Activated CD4-positive, CD25-positive, alpha-beta regulatory T cell treated with anti-CD3 and anti-CD28 coated beads, Interleukin-2, amount 50 U/mL, for 16 hours (primary cell): ENCODE results near the gene ABCA1.

Experiments
- DNase-seq: peaks from one replicate; pipeline ENCODE4 v3.0.0-alpha.2; 2020; ENCODE audit warnings: low read depth, low spot score

The ABCA1 gene

DNA sequence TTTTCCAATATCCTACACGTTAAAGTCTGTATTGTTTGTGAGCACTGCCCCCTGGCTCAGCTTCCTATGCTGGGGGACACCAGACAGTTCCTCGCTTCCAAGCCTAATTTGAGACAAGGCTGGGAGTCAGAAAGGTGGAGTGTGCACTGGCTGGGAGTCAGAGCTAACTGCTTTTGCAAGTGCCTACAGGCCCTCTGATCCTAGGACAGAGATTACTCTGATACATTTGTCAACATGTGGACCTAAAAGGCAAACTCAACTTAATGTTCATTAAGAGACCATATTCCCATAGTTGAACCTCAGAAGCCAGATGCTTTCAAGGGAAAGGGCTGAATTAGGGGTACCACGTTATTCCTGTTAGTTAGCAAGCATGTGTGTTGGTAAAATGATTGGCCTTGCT, 83.2 kb downstream of the ABCA1 start:
- DNase-seq, result no peak

- DNase-seq, result no peak
Measured at GRCh38 chr9:104843644-104844240, 84.2 kb downstream of the ABCA1 start.

DNA sequence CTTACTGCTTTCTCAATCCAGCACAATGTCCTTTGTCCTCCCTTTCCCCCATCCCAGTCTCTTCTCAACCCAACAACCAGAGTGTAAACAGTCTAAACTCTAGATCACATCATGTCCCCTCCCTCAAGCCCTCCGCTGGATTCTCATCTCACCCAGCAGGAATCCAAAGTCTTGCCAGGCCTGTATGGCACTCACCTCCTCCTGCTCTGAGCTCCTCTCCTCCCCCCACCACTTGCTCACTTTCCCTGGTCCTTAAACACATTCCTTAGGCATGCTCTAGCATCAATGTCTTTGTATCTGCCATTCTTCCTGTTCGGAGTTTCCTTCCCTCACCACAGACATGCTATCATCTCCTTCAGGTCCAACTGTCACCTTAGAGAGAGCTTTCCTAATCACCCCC, 85.3 kb downstream of the ABCA1 start:
- no peak for DNase-seq

GRCh38 chr9:104841601-104842141, 86.3 kb downstream of the ABCA1 start:
- no peak for DNase-seq

DNA sequence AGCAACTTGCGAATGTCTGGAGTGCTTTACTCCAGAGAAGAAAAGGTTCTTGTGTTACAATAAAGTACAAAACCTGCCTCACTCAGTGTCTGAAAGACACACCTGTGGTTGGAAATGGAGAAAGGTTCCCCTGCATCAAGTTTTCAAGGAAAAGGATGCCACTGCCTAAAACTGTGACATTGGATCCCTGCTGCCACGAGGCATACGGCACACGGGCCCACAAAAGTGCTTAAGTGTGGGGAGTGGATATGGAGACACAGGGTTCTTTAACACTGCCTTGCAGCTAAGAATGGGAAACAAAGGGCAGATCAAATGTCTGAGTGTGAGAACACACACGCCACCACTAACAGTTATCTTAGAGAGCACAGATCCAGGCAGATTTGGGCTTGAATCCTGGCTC, 89.0 kb downstream of the ABCA1 start:
- DNase-seq, result no peak

GRCh38 chr9:104836767-104837166, 91.2 kb downstream of the ABCA1 start:
- no peak for DNase-seq

GRCh38 chr9:104836235-104836634, 91.7 kb downstream of the ABCA1 start:
- DNase-seq, result no peak

DNA sequence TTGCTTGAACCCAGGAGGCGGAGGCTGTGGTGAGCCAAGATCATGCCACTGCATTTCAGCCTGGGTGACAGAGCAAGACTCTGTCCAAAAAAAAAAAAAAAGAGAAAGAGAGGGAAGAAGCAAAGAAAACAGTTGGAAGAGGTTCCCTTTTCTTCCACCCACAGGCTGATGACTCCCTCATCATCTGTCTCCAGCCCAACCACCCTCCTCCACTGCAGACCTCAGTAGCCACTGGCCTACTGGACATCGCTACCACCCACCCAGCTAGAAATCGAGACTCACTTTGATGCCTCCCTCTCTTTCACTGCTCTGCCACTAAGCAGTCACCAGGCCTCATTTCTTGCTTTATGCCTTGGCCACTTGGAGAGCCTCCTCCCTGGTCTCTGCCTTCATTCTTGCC, 92.8 kb downstream of the ABCA1 start:
- no peak for DNase-seq

GRCh38 chr9:104833696-104834095, 94.3 kb downstream of the ABCA1 start:
- no peak for DNase-seq

GRCh38 chr9:104831681-104832080, 96.3 kb downstream of the ABCA1 start:
- DNase-seq, result no peak

GRCh38 chr9:104826911-104827310, 101.0 kb downstream of the ABCA1 start:
- DNase-seq, result no peak

GRCh38 chr9:104826079-104826775, 101.7 kb downstream of the ABCA1 start:
- DNase-seq, result no peak

- DNase-seq, result no peak
Measured at GRCh38 chr9:104820336-104820735, 107.6 kb downstream of the ABCA1 start.

- no peak for DNase-seq
Measured at GRCh38 chr9:104819033-104819432, 108.9 kb downstream of the ABCA1 start.

GRCh38 chr9:104817437-104817836, 110.5 kb downstream of the ABCA1 start:
- DNase-seq, result no peak

GRCh38 chr9:104815851-104816565, 111.9 kb downstream of the ABCA1 start:
- DNase-seq, result no peak

- DNase-seq, result no peak
Measured at GRCh38 chr9:104810421-104811339, 117.3 kb downstream of the ABCA1 start.

GRCh38 chr9:104808035-104808614, 119.8 kb downstream of the ABCA1 start:
- DNase-seq, result no peak

GRCh38 chr9:104805441-104805840, 122.5 kb downstream of the ABCA1 start:
- DNase-seq, result no peak

GRCh38 chr9:104802906-104803305, 125.0 kb downstream of the ABCA1 start:
- no peak for DNase-seq

- no peak for DNase-seq
Measured at GRCh38 chr9:104802110-104802509, 125.8 kb downstream of the ABCA1 start.
